ENCODE measurements around the gene EHD4.

Gene EHD4

GRCh38 chr15:41985236-41986160, 13.1 kb upstream of the EHD4 start:
- Histone ChIP-seq H3K27me3 (replicated peaks; ENCODE audit: control insufficient read depth, insufficient read depth, low read length) (peaks cover 28% of the 10 kb centered on the region), H3K4me3 (ENCODE audit: low read length) (no peak overlapping the region), H3K4me1 (ENCODE audit: control insufficient read depth, insufficient read depth, low read length) (no peaks in the 10 kb centered on the region), H3K9ac (ENCODE audit: low read length) (no peak overlapping the region), H3K9me3 (ENCODE audit: control insufficient read depth, low read length) (no peaks in the 10 kb centered on the region), H3K36me3 (ENCODE audit: control insufficient read depth, insufficient read depth, low read length, severe bottlenecking) (no peaks in the 10 kb centered on the region)
- no peak for DNase-seq (ENCODE audit: low read depth)

GRCh38 chr15:41984622-41985021, 12.3 kb upstream of the EHD4 start:
- Histone ChIP-seq H3K9me3 (ENCODE audit: control insufficient read depth, low read length) (no peaks in the 10 kb centered on the region), H3K27me3 (replicated peaks; ENCODE audit: control insufficient read depth, insufficient read depth, low read length) (peaks cover 28% of the 10 kb centered on the region), H3K36me3 (ENCODE audit: control insufficient read depth, insufficient read depth, low read length, severe bottlenecking) (no peaks in the 10 kb centered on the region), H3K9ac (ENCODE audit: low read length) (no peak overlapping the region), H3K4me3 (ENCODE audit: low read length) (no peak overlapping the region), H3K4me1 (ENCODE audit: control insufficient read depth, insufficient read depth, low read length) (no peaks in the 10 kb centered on the region)
- no peak for DNase-seq (ENCODE audit: low read depth)

- Histone ChIP-seq H3K4me3 (ENCODE audit: low read length) (no peak overlapping the region), H3K4me1 (ENCODE audit: control insufficient read depth, insufficient read depth, low read length) (no peaks in the 10 kb centered on the region), H3K36me3 (ENCODE audit: control insufficient read depth, insufficient read depth, low read length, severe bottlenecking) (no peaks in the 10 kb centered on the region), H3K9ac (ENCODE audit: low read length) (no peak overlapping the region), H3K27me3 (replicated peaks; ENCODE audit: control insufficient read depth, insufficient read depth, low read length) (peaks cover 26% of the 10 kb centered on the region), H3K9me3 (ENCODE audit: control insufficient read depth, low read length) (no peaks in the 10 kb centered on the region)
- no peak for DNase-seq (ENCODE audit: low read depth)
These were observed 11.5 kb upstream of the EHD4 start for GRCh38 chr15:41983621-41984571.

GRCh38 chr15:41983221-41983620, 10.9 kb upstream of the EHD4 start:
- Histone ChIP-seq H3K36me3 (ENCODE audit: control insufficient read depth, insufficient read depth, low read length, severe bottlenecking) (no peaks in the 10 kb centered on the region), H3K27me3 (replicated peaks; ENCODE audit: control insufficient read depth, insufficient read depth, low read length) (peaks cover 19% of the 10 kb centered on the region), H3K9ac (ENCODE audit: low read length) (no peak overlapping the region), H3K4me3 (ENCODE audit: low read length) (no peak overlapping the region), H3K4me1 (ENCODE audit: control insufficient read depth, insufficient read depth, low read length) (no peaks in the 10 kb centered on the region), H3K9me3 (ENCODE audit: control insufficient read depth, low read length) (no peaks in the 10 kb centered on the region)
- DNase-seq (ENCODE audit: low read depth): no peak

GRCh38 chr15:41982133-41982930, 10.0 kb upstream of the EHD4 start:
- DNase-seq (ENCODE audit: low read depth): no peak

GRCh38 chr15:41981371-41982132, 9.2 kb upstream of the EHD4 start:
- peak; percentile 7 for DNase-seq (ENCODE audit: low read depth)
- Histone ChIP-seq H3K9ac (ENCODE audit: low read length) (no peak overlapping the region), H3K4me1 (ENCODE audit: control insufficient read depth, insufficient read depth, low read length) (no peaks in the 10 kb centered on the region), H3K36me3 (ENCODE audit: control insufficient read depth, insufficient read depth, low read length, severe bottlenecking) (no peaks in the 10 kb centered on the region), H3K27me3 (replicated peaks; ENCODE audit: control insufficient read depth, insufficient read depth, low read length) (peaks cover 18% of the 10 kb centered on the region), H3K9me3 (ENCODE audit: control insufficient read depth, low read length) (no peaks in the 10 kb centered on the region), H3K4me3 (ENCODE audit: low read length) (no peak overlapping the region)

More at GRCh38 chr15:41982133-41982930, 10.0 kb upstream of the EHD4 start:
- no peak overlapping the region for H3K4me3 ChIP-seq (ENCODE audit: low read length)
- H3K4me1 ChIP-seq (ENCODE audit: control insufficient read depth, insufficient read depth, low read length): no peaks in the 10 kb centered on the region
- H3K36me3 ChIP-seq (ENCODE audit: control insufficient read depth, insufficient read depth, low read length, severe bottlenecking): no peaks in the 10 kb centered on the region
- H3K9ac ChIP-seq (ENCODE audit: low read length): no peak overlapping the region
- H3K27me3 ChIP-seq (replicated peaks; ENCODE audit: control insufficient read depth, insufficient read depth, low read length): peaks cover 18% of the 10 kb centered on the region
- H3K9me3 ChIP-seq (ENCODE audit: control insufficient read depth, low read length): no peaks in the 10 kb centered on the region

GRCh38 chr15:41980654-41981323, 8.4 kb upstream of the EHD4 start:
- DNase-seq (ENCODE audit: low read depth): no peak
- H3K36me3 ChIP-seq (ENCODE audit: control insufficient read depth, insufficient read depth, low read length, severe bottlenecking): no peaks in the 10 kb centered on the region
- no peak overlapping the region for H3K4me3 ChIP-seq (ENCODE audit: low read length)
- H3K9ac ChIP-seq (ENCODE audit: low read length): no peak overlapping the region
- no peaks in the 10 kb centered on the region for H3K9me3 ChIP-seq (ENCODE audit: control insufficient read depth, low read length)
- H3K27me3 ChIP-seq (replicated peaks; ENCODE audit: control insufficient read depth, insufficient read depth, low read length): peaks cover 14% of the 10 kb centered on the region
- no peaks in the 10 kb centered on the region for H3K4me1 ChIP-seq (ENCODE audit: control insufficient read depth, insufficient read depth, low read length)

- no peak overlapping the region for H3K9ac ChIP-seq (ENCODE audit: low read length)
- no peak overlapping the region for H3K4me3 ChIP-seq (ENCODE audit: low read length)
- no peak for DNase-seq (ENCODE audit: low read depth)
- H3K36me3 ChIP-seq (ENCODE audit: control insufficient read depth, insufficient read depth, low read length, severe bottlenecking): no peaks in the 10 kb centered on the region
- H3K4me1 ChIP-seq (ENCODE audit: control insufficient read depth, insufficient read depth, low read length): no peaks in the 10 kb centered on the region
- H3K27me3 ChIP-seq (replicated peaks; ENCODE audit: control insufficient read depth, insufficient read depth, low read length): peaks cover 10% of the 10 kb centered on the region
- no peaks in the 10 kb centered on the region for H3K9me3 ChIP-seq (ENCODE audit: control insufficient read depth, low read length)
These were observed 7.3 kb upstream of the EHD4 start for GRCh38 chr15:41979493-41980266.

GRCh38 chr15:41978534-41978933, 6.2 kb upstream of the EHD4 start:
- no peaks in the 10 kb centered on the region for H3K36me3 ChIP-seq (ENCODE audit: control insufficient read depth, insufficient read depth, low read length, severe bottlenecking)
- H3K4me3 ChIP-seq (ENCODE audit: low read length): no peak overlapping the region
- no peaks in the 10 kb centered on the region for H3K4me1 ChIP-seq (ENCODE audit: control insufficient read depth, insufficient read depth, low read length)
- no peaks in the 10 kb centered on the region for H3K27me3 ChIP-seq (replicated peaks; ENCODE audit: control insufficient read depth, insufficient read depth, low read length)
- DNase-seq (ENCODE audit: low read depth): no peak
- H3K9ac ChIP-seq (ENCODE audit: low read length): no peak overlapping the region
- no peaks in the 10 kb centered on the region for H3K9me3 ChIP-seq (ENCODE audit: control insufficient read depth, low read length)
